Panc1 (cell line): ENCODE data around the gene SYNGR4. TPM values are rescaled to one million over a fixed set of nuclear protein-coding genes. Genes with fewer than 3 reads are reported as not detected.

Source experiments
- ATAC-seq: fragments of 200-7000 bp; cut with Tn5 transposase; 2 replicates; pipeline ENCODE4 v1.9.1; 2020; ENCODE audit warnings: mild to moderate bottlenecking, moderate library complexity
- BruUV-seq: library from RNA; stranded (reverse); fragments of 400-500 nt; replicated peaks from 2 replicates; lab custom pipeline; 2021; lab: Mats Ljungman, UMichigan
- CTCF ChIA-PET: fragments of 300-600 bp; sonication (Branson Sonifier 250); formaldehyde crosslinking; loops from one replicate; lab custom pipeline; 2022; ENCODE audit warnings: antibody characterized with exemption; lab: Charles Lee
- POLR2A ChIA-PET: fragments of 300-600 bp; sonication (Branson Sonifier 250); formaldehyde crosslinking; loops from one replicate; lab custom pipeline; 2022; ENCODE audit warnings: antibody characterized with exemption; lab: Charles Lee
- DNase-seq: peaks from one replicate; pipeline ENCODE4 v3.0.0-alpha.2; 2010; ENCODE audit warnings: low read depth, low spot score
- H3K27ac ChIP-seq: 2 replicates; pipeline ENCODE4 v1.5.1; 2011; ENCODE audit warnings: mild to moderate bottlenecking, low read length, inconsistent platforms
- H3K27me3 ChIP-seq: fragments of 200-500 bp; sonication (Bioruptor generic); 2 replicates; pipeline ENCODE4 v1.6.0; 2014; ENCODE audit warnings: low read length, inconsistent platforms; ENCODE audit not compliant: control insufficient read depth, insufficient read depth
- H3K36me3 ChIP-seq: fragments of 200-500 bp; sonication (Bioruptor generic); 2 replicates; pipeline ENCODE4 v1.5.1; 2014; ENCODE audit warnings: inconsistent platforms, mild to moderate bottlenecking, low read length, moderate library complexity; ENCODE audit not compliant: control insufficient read depth, insufficient read depth
- H3K4me1 ChIP-seq: 2 replicates; pipeline ENCODE4 v1.5.1; 2011; ENCODE audit warnings: inconsistent platforms, mild to moderate bottlenecking, low read length, moderate library complexity; ENCODE audit not compliant: control insufficient read depth, insufficient read depth
- H3K4me3 ChIP-seq, 2 experiments: 2 replicates each; pipeline ENCODE4 v1.5.1; 2011 to 2012; ENCODE audit warnings: low read depth in 2 of 2, low read length in 2 of 2, mild to moderate bottlenecking in 2 of 2, inconsistent platforms in 1 of 2, moderate library complexity in 1 of 2
- H3K9me3 ChIP-seq: fragments of 200-500 bp; sonication (Bioruptor generic); 2 replicates; pipeline ENCODE4 v1.5.1; 2014; ENCODE audit warnings: low read depth, mild to moderate bottlenecking, inconsistent platforms, low read length, moderate library complexity; ENCODE audit not compliant: control insufficient read depth, insufficient read depth
- POLR2AphosphoS5 ChIP-seq: IDR thresholded peaks from 2 replicates; pipeline ENCODE4 v1.6.1; 2012; ENCODE audit warnings: mild to moderate bottlenecking, low read depth, low read length, moderate library complexity
- SIN3A ChIP-seq: IDR thresholded peaks from 2 replicates; pipeline ENCODE4 v1.6.1; 2012; ENCODE audit warnings: low read depth, mild to moderate bottlenecking, low read length, moderate library complexity, borderline replicate concordance; ENCODE audit not compliant: insufficient read depth
- TCF7L2 ChIP-seq: IDR thresholded peaks from 2 replicates; pipeline ENCODE4 v1.6.1; 2011; ENCODE audit warnings: mild to moderate bottlenecking, low read depth, low read length, inconsistent platforms
- in situ Hi-C: cut with HindIII; loops from 2 replicates; pipeline ENCODE4 v1.10.0; 2016; ENCODE audit warnings: low sequenced_read_pairs, low pct_unique_long_range_greater_than_20kb
- intact Hi-C: fragments of 100-400 bp; cut with micrococcal nuclease; formaldehyde crosslinking; loops from one replicate; pipeline ENCODE4 v1.10.0; 2022; ENCODE audit not compliant: unreplicated experiment
- total RNA-seq: library from RNA; stranded (reverse); gene quantifications from one replicate; pipeline ENCODE4 v1.2.1, GENCODE V29; 2021; ENCODE audit not compliant: unreplicated experiment
- TF ChIP-seq, protein P1 (sequence below): fragments of 450-650 bp; IDR thresholded peaks from 2 replicates; pipeline ENCODE4 v1.5.1; 2017; ENCODE audit warnings: mild to moderate bottlenecking
- TF ChIP-seq, protein P2 (sequence below), 2 experiments: IDR thresholded peaks; 2 replicates each; pipeline ENCODE4 v1.6.1; 2011 to 2012; ENCODE audit warnings: low read depth in 2 of 2, control low read depth in 1 of 2, low read length in 1 of 2, mild to moderate bottlenecking in 1 of 2, moderate library complexity in 1 of 2; ENCODE audit not compliant: insufficient read depth in 1 of 2

Gene SYNGR4
- total RNA-seq, 1 experiment from 2014 or later: 0.39 TPM

DNA sequence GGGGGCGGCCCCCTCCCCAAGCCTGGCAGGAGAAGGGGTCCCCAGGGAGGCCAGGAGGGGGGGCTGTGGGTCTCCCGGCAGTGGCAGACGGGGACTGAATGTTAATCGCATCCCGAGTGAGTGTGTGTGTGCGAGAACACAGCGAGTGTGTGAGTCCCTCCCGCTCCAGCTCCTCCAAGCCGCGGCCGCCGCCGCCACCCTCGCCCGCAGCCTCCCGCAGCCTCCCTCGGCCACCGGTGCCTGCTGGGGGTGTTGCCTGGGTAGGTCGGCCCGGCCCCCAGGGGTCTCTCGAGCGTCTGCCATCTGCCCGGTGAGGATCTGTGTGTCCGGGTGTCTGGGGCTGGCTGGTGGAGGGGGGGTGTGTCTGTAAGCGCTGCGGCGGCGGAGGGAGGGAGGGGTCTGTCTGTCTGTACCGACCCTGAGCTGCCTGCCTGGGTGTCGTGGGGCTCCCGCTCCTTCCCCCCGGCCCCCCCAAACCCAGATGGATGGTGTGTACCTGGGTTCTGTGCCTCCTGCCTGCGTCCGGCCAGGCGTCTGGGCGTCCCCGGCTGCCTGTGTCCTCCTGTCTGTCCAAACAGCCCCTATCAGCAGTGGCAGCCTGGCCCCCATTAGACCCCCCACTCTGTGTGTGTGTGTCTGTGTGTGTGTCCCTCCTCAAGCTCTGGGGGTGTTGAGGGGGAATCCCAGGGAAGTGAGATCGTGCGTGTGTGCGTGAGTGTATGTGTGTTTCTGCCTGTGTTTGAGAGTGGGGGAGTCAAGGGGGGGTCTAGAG lies 29.6 kb downstream of the SYNGR4 start, which contains the start of gene GRIN2D:
Gene GRIN2D (plus strand): TSS at position 110 of the 772 bp plus-strand sequence. CDS start 4,725 bp downstream, outside the sequence.
- TF ChIP-seq TCF7L2: no peak
- TF ChIP-seq SIN3A: no peak
- TF ChIP-seq, protein P1, sequence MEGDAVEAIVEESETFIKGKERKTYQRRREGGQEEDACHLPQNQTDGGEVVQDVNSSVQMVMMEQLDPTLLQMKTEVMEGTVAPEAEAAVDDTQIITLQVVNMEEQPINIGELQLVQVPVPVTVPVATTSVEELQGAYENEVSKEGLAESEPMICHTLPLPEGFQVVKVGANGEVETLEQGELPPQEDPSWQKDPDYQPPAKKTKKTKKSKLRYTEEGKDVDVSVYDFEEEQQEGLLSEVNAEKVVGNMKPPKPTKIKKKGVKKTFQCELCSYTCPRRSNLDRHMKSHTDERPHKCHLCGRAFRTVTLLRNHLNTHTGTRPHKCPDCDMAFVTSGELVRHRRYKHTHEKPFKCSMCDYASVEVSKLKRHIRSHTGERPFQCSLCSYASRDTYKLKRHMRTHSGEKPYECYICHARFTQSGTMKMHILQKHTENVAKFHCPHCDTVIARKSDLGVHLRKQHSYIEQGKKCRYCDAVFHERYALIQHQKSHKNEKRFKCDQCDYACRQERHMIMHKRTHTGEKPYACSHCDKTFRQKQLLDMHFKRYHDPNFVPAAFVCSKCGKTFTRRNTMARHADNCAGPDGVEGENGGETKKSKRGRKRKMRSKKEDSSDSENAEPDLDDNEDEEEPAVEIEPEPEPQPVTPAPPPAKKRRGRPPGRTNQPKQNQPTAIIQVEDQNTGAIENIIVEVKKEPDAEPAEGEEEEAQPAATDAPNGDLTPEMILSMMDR: no peak
- TF ChIP-seq, protein P2, sequence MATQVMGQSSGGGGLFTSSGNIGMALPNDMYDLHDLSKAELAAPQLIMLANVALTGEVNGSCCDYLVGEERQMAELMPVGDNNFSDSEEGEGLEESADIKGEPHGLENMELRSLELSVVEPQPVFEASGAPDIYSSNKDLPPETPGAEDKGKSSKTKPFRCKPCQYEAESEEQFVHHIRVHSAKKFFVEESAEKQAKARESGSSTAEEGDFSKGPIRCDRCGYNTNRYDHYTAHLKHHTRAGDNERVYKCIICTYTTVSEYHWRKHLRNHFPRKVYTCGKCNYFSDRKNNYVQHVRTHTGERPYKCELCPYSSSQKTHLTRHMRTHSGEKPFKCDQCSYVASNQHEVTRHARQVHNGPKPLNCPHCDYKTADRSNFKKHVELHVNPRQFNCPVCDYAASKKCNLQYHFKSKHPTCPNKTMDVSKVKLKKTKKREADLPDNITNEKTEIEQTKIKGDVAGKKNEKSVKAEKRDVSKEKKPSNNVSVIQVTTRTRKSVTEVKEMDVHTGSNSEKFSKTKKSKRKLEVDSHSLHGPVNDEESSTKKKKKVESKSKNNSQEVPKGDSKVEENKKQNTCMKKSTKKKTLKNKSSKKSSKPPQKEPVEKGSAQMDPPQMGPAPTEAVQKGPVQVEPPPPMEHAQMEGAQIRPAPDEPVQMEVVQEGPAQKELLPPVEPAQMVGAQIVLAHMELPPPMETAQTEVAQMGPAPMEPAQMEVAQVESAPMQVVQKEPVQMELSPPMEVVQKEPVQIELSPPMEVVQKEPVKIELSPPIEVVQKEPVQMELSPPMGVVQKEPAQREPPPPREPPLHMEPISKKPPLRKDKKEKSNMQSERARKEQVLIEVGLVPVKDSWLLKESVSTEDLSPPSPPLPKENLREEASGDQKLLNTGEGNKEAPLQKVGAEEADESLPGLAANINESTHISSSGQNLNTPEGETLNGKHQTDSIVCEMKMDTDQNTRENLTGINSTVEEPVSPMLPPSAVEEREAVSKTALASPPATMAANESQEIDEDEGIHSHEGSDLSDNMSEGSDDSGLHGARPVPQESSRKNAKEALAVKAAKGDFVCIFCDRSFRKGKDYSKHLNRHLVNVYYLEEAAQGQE (IDR thresholded peaks at IDR 0.05; ENCODE audit: insufficient read depth in 1 of 2, low read depth in 2 of 2, low read length in 1 of 2): no peak
- TF ChIP-seq POLR2AphosphoS5: no peak; the same call in 1 of the 2 replicates
- in situ Hi-C loops: no loop called here
- Histone ChIP-seq H3K36me3 (peaks cover 12% of the 10 kb centered on the region; the same call in 1 of the 2 replicates), H3K27me3 (no peaks in the 10 kb centered on the region), H3K9me3 (no peaks in the 10 kb centered on the region), H3K4me3 (peak within 1 kb of the TSS; percentile 39 to 67), H3K4me1 (peaks cover 33% of the 10 kb centered on the region), H3K27ac (peak within 1 kb of the TSS; percentile 57)
- intact Hi-C loops: no loop called here
- no TSS peak for BruUV-seq
- ATAC-seq (peak; percentile 14; the same call in 1 of the 2 replicates), DNase-seq (no peak)
- CTCF ChIA-PET: interaction anchor here (0.5 kb wide), 1 partner anchor 136 kb away, joined by 4 read pairs; no protein-coding TSS in a partner anchor
- POLR2A ChIA-PET: interaction anchor here (0.6 kb wide), 1 partner anchor 10 kb away, joined by 7 read pairs; no protein-coding TSS in a partner anchor

- H3K4me3 ChIP-seq: peak overlapping the region; percentile 39 to 67
- H3K4me1 ChIP-seq: peaks cover 33% of the 10 kb centered on the region
- ATAC-seq: no peak
- no peaks in the 10 kb centered on the region for H3K27me3 ChIP-seq
- no peak for DNase-seq
- H3K27ac ChIP-seq: 0 out of 2 replicates have a peak overlapping the region, but pooled peaks have one; percentile 54
- TF ChIP-seq POLR2AphosphoS5: no peak
- no peak for TF ChIP-seq SIN3A
- H3K9me3 ChIP-seq: no peaks in the 10 kb centered on the region
- H3K36me3 ChIP-seq: peaks cover 12% of the 10 kb centered on the region; the same call in 1 of the 2 replicates
- intact Hi-C loops (no loop called here), in situ Hi-C loops (no loop called here)
- ChIA-PET POLR2A (interaction anchor here (0.6 kb wide), 1 partner anchor 11 kb away, joined by 7 read pairs; no protein-coding TSS in a partner anchor), CTCF (no interaction called here)
- no TSS peak for BruUV-seq
Measured at GRCh38 chr19:48394331-48395169, 30.4 kb downstream of the SYNGR4 start.
